ENCODE data around the gene LIPG. TPM values are rescaled to one million over a fixed set of nuclear protein-coding genes. Genes with fewer than 3 reads are reported as not detected.
A peak's percentile ranks its signal among the peaks of the same experiment; 100 is the strongest.
"Not testable (repeated sequence)": the region's sequence is repeated elsewhere in the genome, so short reads cannot be mapped to it uniquely, and the experiment has no call there.

Gene LIPG
- total RNA-seq, 1 experiment from 2014 or later = 44.0 TPM

DNA sequence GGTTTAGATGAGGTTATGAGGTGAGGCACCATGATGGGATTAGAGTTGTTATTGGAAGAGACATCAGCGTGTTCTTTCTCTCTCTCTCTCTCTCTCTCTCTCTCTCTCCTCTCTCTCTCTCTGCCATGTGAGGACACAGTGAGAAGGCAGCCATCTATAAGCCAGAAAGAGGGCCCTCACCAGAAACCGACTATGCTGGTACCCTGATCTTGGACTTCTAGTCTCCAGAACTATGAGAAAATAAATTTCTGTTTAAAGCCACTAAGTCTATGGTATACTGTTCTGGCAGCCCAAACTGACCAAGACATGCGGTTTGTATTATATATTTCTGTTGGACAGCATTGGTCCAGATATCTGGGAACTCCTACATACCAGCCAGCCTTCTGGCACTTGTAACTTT is 3.5 kb upstream of the LIPG start:
- H3K4me3 Mint-ChIP-seq (ENCODE audit: low read depth, unreplicated experiment) = no peak overlapping the region
- no peaks in the 10 kb centered on the region for H3K27me3 Mint-ChIP-seq (ENCODE audit: unreplicated experiment)
- no peak for DNase-seq
- CTCF ChIA-PET = no interaction called here
- intact Hi-C loops (cut with micrococcal nuclease; ENCODE audit: unreplicated experiment) = loop anchor here (2.0 kb wide), 1 partner anchor 210 kb away; no protein-coding TSS in a partner anchor
- H3K4me1 Mint-ChIP-seq (ENCODE audit: low read depth, unreplicated experiment) = peaks cover 4% of the 10 kb centered on the region
- no peak for TF ChIP-seq CTCF (IDR thresholded peaks at IDR 0.05; ENCODE audit: unreplicated experiment)
- H3K9me3 Mint-ChIP-seq (ENCODE audit: low read depth, unreplicated experiment) = no peaks in the 10 kb centered on the region
- peaks cover 39% of the 10 kb centered on the region for H3K36me3 Mint-ChIP-seq (ENCODE audit: insufficient read depth, unreplicated experiment)
- H3K27ac Mint-ChIP-seq (ENCODE audit: unreplicated experiment) = no peak overlapping the region
- BruUV-seq (replicated peaks) = no TSS peak

DNA sequence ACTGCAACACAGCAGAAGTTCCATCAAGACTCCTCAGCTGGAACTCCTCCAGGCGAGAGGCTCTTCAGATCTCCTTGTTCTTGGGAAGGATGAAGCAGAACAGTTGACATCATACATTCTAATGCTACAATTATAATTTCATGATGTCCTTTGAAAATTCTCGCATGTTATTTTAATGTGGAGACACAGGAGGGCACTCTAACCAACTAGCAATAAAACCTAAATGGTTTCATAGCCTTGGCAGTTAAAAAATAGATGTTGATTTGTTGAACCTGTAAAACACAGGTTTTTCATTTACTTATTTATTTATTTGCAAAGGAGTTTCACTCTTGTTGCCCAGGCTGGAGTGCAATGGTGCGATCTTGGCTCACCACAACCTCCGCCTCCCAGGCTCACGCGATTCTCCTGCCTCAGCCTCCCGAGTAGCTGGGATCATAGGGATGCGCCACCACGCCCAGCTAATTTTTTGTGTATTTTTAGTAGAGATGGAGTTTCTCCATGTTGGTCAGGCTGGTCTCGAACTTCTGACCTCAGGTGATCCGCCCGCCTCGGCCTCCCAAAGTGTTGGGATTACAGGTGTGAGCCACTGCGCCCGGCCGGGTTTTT is 2.4 kb upstream of the LIPG start:
- H3K9me3 Mint-ChIP-seq (ENCODE audit: low read depth, unreplicated experiment); H3K4me3 Mint-ChIP-seq (ENCODE audit: low read depth, unreplicated experiment); H3K27me3 Mint-ChIP-seq (ENCODE audit: unreplicated experiment); BruUV-seq (replicated peaks); DNase-seq; H3K27ac Mint-ChIP-seq (ENCODE audit: unreplicated experiment): not testable (repeated sequence)
- H3K36me3 Mint-ChIP-seq (ENCODE audit: insufficient read depth, unreplicated experiment) = peaks cover 49% of the 10 kb centered on the region
- H3K4me1 Mint-ChIP-seq (ENCODE audit: low read depth, unreplicated experiment) = peaks cover 15% of the 10 kb centered on the region
- CTCF ChIA-PET = interaction anchor here (0.6 to 2.3 kb wide), 6 partner anchors 49 to 798 kb away, joined by 3 to 5 read pairs (median 4); no protein-coding TSS in a partner anchor
- intact Hi-C loops (cut with micrococcal nuclease; ENCODE audit: unreplicated experiment) = loop anchor here (1.0 to 2.0 kb wide), 2 partner anchors 209 to 299 kb away; no protein-coding TSS in a partner anchor

DNA sequence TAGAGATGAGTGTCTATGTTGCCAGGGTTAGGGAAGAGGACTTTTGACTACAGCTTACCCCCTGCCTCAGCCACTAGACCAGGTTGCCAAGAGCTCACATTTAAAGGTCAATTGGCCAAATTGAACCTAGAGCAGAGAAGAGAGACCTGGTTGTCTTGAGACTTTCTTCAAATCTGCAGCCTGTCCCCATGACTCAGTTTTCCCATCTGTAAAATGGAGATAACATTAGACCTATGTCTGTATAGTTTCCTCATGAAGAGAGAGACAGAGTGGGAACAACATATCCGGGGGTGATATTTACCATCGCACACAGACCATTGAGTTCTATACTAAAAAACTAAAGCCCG is 1.6 kb upstream of the LIPG start:
- BruUV-seq (replicated peaks) = no TSS peak
- Mint-ChIP-seq H3K4me3 (ENCODE audit: low read depth, unreplicated experiment) (peak overlapping the region; percentile 91), H3K4me1 (ENCODE audit: low read depth, unreplicated experiment) (peaks cover 16% of the 10 kb centered on the region), H3K27me3 (ENCODE audit: unreplicated experiment) (no peaks in the 10 kb centered on the region), H3K36me3 (ENCODE audit: insufficient read depth, unreplicated experiment) (peaks cover 49% of the 10 kb centered on the region), H3K9me3 (ENCODE audit: low read depth, unreplicated experiment) (no peaks in the 10 kb centered on the region), H3K27ac (ENCODE audit: unreplicated experiment) (peak overlapping the region; percentile 77)
- CTCF ChIA-PET = interaction anchor here (0.5 to 2.3 kb wide), 7 partner anchors 50 to 623 kb away, joined by 3 to 13 read pairs (median 5); no protein-coding TSS in a partner anchor
- intact Hi-C loops (cut with micrococcal nuclease; ENCODE audit: unreplicated experiment) = loop anchor here (5.0 kb wide), 2 partner anchors 162 to 227 kb away; no protein-coding TSS in a partner anchor
- no peak for DNase-seq
- TF ChIP-seq CTCF (IDR thresholded peaks at IDR 0.05; ENCODE audit: unreplicated experiment) = no peak

GRCh38 chr18:49560624-49561288 is 1.1 kb upstream of the LIPG start:
- Mint-ChIP-seq H3K36me3 (ENCODE audit: insufficient read depth, unreplicated experiment) (peaks cover 49% of the 10 kb centered on the region), H3K27ac (ENCODE audit: unreplicated experiment) (peak overlapping the region; percentile 77), H3K27me3 (ENCODE audit: unreplicated experiment) (no peaks in the 10 kb centered on the region), H3K4me1 (ENCODE audit: low read depth, unreplicated experiment) (peaks cover 16% of the 10 kb centered on the region), H3K9me3 (ENCODE audit: low read depth, unreplicated experiment) (no peaks in the 10 kb centered on the region), H3K4me3 (ENCODE audit: low read depth, unreplicated experiment) (peak overlapping the region; percentile 91)
- DNase-seq = peak; percentile 57
- TF ChIP-seq CTCF (IDR thresholded peaks at IDR 0.05; ENCODE audit: unreplicated experiment) = no peak
- CTCF ChIA-PET = interaction anchor here (0.5 to 2.3 kb wide), 8 partner anchors 50 to 623 kb away, joined by 3 to 13 read pairs (median 5); no protein-coding TSS in a partner anchor
- BruUV-seq (replicated peaks) = no TSS peak
- intact Hi-C loops (cut with micrococcal nuclease; ENCODE audit: unreplicated experiment) = loop anchor here (5.0 kb wide), 2 partner anchors 162 to 227 kb away; no protein-coding TSS in a partner anchor
